ENCODE data around the gene CDKAL1.
"Not testable (repeated sequence)": the region's sequence is repeated elsewhere in the genome, so short reads cannot be mapped to it uniquely, and the experiment has no call there.

Gene CDKAL1

DNA sequence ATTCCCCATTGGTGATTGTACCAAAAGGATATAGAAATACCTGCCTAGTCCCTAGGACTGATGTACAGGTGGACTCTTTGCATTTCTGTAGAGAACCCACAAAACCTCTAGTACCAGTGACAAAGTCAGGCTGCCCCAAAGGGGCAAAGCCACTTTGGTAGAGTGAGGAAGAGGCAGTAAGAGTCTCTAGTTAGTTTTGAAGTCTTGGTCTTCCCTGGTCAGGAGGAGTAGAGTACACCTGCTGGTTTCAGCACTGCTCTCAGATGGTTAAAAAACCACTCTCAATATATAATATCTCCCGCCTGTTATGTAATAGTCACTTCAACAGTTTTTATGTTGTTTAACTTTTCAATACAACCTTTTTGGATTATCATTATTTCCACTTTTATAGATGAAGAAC lies 344.9 kb downstream of the CDKAL1 start:
- DNase-seq (ENCODE audit: low spot score) = no peak

DNA sequence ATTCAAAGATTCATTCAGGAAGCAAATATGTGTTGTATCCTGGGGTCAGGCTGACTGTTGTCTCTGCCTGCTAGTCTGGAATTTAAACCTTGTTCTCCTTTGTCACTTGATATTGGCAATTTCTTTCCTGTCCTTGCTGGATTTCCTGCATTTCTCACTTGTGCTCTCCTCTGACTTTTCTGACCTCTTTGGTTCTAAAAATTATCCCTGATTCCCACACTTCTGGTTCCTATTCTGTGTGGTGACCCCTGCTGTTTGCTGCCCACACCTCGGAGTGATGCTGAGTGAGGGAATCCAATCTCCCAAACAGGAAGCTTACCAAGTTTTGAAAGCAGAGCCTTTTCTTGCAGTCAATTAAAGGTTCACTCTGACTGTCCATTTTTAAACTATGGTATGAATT lies 345.3 kb downstream of the CDKAL1 start:
- DNase-seq (ENCODE audit: low spot score) = no peak

DNA sequence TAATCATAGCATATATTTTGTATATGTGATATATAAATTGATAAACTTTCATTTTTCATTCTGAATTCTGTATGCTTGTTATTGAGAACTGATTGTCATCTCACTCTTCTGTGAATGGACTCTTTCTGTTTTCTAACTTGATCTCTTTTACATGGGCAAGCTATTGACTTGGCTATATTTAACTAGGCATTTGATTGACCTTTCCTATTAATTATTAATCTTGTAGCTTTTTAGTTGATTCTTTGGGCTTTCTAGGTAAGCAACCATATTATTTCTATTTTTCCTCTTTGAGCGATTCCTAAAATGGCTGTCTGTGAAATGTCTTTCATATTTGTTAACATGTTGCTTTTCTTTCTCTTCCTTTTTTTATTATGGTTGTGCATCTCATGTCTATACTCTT lies 347.1 kb downstream of the CDKAL1 start:
- DNase-seq (ENCODE audit: low spot score) = no peak

DNA sequence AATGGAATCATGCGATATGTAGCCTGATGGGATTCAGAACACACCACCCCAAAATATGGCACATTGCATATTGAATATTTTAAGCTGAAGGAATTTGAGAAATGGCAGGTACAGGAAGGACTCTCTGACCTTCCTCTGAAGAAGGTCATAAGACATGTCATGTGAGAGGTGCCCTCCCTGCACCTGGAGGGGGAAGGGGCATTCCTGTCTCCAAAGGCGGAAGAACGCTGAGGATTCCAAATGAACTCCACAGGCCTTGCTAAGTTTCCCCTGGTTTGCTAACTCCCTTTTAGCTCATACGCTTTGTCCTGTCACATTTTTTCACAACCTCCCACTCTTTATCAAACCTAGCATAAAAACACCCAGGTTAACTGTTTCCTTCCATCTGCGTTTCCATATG lies 347.8 kb downstream of the CDKAL1 start:
- DNase-seq (ENCODE audit: low spot score) = no peak

DNA sequence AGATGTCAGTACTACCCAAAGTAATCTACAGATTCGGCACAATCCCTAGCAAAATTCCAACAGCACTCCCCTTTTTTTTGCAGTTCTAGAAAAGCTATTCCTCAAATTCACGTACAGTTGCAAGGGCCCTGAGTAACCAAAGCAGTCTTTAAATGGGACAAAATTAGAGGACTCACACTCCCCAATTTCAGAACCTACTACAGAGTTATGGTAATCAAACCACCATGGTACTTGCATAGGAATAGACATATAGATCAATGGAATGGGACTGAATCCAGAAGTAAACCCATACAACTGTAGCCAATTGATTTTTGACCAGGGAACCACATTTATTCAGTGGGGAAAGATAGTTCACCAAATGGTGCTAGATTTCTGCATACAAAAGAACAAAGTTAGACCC lies 350.8 kb downstream of the CDKAL1 start:
- DNase-seq (ENCODE audit: low spot score) = no peak

DNA sequence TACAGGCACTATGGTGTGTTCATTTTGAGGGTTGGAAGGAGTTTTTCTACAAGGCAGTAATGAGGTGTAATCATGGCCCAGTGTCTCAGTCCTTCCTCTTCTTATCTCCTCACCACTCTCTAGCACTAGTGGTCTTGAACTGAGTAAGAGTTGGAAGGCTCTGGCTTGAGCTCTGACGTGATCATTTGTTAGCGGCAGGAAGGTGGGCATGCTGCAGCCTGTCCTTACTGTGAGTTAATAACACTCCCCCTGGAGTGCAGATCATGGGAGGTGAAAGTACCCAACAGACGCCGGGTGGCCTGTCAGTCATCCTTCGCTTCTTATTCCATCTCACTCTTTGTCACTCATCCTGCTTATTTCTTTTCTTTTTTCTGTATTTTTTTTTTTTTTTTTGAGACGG lies 356.9 kb downstream of the CDKAL1 start:
- no peak for DNase-seq (ENCODE audit: low spot score)

DNA sequence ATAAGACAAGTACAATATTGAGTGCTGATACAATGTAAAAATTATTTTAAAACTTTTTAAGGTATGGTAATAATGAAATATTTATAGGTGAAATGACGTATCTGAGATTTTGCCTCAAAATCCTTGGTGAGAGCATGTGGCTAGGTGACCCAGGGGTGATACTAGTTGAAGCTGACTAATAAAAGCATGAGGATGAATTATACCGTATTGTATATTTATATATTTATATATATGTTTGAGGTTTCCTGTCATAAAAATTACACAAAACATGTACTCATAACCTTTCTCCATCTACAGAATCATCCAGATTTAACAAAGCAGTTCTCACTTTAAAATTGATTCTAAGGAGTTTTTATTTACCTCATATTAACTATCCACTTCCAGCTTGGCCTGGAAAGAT lies 358.1 kb downstream of the CDKAL1 start:
- no peak for DNase-seq (ENCODE audit: low spot score)

DNA sequence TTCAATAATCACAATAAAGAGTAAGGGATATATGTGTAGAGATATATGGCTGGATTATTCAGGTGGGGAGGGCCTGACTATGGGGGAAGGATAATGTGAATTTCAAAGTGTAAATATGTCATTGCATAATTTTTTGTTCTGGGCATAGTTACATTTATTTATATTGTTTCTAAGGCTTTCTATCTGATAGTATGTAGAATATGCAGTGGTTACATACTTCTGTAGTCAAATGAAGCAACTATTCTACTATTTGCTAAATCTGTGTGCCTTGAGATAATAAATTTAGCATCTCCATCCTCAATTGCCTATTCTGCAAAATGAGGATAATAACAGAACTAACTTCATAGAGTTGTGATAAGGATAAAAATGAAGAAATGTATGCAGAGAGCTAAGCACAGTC lies 359.2 kb downstream of the CDKAL1 start:
- DNase-seq (ENCODE audit: low spot score) = no peak

DNA sequence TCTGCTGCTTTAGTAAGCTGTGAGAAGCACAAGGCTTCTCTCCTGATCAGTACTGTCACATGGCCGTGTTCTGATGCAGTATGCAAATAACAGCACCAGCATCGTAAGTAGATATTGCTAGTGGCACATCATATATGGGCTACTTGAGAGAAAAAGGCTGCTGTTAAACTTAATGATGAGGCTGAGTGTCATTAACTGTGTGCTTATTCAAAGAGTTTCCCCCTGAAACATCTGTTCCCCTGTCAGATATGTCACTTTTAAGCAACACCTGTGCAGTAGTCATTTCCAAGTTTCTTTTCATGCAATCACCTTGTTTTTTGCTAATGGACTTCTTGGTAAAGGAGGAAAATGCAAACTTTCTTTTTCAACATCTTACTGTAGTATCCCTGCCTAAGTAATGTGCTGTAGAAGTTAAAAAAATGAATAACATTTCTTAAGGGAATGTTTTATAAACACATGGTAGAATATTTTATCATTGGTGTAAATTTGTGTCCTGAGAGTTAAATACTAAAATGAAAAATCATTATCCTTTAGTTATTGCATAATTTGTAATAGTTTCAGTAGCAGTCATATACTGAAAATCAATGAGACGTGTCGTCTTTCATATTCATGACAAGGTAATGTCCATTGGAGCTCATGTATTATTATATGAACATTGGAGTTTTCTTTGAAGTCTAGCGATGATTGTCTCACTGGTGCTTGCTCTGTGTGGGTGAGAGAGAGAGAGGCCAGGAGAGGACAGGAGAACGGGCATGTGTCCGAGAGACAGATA lies 366.3 kb downstream of the CDKAL1 start:
- DNase-seq (ENCODE audit: low spot score) = no peak

DNA sequence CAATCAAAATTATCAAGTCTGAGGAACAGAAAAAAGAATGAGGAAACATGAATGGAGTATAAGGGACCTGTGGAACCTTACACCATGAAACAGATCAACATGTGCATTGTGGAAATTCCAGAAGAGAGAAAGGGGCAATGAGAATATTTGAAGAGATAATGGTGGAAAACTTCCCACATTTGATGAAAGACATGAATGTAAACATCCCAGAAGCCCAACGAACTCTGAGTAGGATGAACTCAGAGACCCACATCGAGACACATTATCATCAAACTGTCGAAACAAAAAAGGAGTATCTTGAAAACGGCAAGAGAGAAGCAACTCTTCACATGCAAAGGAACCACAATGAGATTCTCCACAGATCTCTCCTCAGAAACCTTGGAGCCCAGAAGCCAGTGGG lies 371.1 kb downstream of the CDKAL1 start:
- no peak for DNase-seq (ENCODE audit: low spot score)

DNA sequence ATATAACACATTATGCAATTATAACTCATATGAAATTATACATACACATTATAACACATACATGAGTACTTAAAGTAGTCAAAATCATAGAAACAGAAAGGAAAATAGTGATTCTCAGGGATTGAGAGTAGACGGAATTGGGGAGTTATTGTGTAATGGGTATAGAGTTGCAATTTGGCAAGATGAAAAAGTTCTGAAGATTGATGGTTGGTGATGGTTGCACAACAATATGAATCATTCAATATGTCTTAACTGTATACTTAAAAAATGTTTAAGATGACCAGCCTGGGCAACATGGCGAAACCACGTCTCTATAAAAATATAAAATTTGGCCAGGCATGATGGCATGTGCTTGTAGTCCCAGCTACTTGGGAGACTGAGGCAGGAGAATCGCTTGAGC lies 372.7 kb downstream of the CDKAL1 start:
- no peak for DNase-seq (ENCODE audit: low spot score)

DNA sequence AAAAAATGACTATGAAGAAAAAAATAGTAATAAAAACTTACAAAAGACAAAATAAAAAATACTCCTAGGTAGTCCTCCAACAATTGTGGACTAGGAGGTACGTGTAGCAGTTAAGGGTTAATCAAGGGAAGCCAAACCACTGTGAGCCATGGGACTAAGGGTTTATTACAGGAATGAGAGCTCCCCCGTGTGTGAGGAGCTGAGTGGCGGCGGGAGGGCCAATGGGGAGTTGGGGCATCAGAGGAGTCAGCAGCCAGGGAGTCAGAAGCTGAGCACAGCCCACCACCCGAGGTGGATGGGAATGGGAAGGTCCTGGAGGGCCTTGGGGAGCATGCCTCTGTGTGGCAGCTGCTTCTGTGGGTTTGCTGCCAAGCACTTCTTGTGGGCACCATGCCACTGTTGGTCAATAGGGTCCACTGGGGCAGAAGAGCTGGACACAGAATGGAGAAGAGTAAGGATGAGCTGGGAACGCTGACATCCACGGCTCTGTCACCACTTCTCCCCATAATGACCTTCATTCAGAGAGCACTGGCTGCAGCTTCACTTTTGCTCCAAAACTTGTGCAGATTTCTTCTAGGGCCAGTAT lies 373.3 kb downstream of the CDKAL1 start:
- no peak for DNase-seq (ENCODE audit: low spot score)

DNA sequence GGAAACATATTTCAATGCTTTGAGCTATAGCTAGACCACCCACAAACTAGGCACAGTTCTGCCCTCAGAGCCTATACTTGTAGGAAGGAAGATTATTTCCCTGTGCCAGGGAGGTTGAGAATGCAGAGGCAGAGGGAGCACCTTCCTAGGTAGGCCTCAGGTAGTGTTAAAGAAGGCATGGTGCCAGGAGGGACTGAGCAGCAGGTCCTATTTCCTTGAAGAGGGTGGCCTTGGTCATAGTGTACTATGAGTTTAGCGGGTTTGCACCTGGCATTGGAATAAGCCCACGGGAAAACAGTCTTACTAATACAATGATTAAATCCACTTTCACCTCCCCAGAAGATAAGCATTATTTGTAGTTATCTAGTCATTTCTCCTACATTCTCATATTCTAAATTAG lies 375.4 kb downstream of the CDKAL1 start:
- DNase-seq (ENCODE audit: low spot score) = no peak

DNA sequence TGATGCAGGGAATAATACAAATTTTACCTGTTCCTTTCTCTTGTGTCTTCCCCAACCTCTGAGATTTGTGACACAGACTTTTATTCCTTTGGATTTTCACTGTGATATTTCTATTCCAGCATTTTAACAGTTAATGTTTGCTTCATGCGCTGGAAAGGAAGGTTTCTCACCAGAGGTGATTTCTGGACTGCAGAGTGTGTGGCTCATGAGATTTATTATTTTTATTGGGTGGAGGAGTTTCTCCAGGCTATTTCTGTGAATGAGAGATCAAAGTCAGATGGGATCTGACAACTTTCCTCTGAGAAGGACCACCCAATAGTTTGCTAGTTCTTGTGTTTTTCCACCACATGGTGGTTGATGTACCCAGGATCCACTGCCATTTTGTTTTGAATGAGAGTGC lies 377.5 kb downstream of the CDKAL1 start:
- DNase-seq (ENCODE audit: low spot score) = no peak

DNA sequence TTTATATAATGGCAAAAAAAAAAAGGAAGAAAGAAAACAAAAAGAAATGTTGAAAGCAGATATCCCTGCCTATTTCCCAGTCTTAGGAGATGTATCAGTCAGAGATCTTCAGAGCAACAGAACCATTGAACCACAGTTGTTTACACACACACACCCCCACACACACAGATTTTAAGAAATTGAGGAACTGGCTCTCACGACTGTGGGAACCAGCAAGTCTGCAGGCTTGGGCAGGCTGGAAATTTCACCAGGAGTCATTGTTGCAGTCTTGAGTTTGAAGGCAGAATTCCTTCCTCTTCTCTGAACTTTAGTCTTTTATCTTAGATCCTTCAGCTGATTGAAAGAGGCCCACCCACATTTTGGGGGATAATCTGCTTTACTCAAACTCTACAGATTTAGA lies 380.9 kb downstream of the CDKAL1 start:
- DNase-seq (ENCODE audit: low spot score) = no peak

DNA sequence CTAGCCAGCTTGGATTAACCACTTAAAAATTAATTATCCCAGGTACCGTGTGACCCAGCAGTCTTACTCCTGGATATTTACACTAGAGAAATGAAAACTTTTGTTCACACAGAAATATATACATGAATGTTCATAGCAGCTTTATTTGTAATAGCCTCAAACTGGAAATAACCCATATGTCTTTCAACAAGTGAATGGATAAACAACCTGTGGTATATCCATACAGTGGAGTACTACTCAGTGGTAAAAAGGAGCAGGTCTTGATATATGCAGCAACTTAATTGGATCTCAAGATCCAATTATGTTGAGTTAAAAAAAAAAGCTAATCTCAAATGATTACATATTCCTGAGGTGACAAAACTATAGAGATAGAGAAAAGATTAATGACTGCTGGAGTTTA lies 381.4 kb downstream of the CDKAL1 start:
- no peak for DNase-seq (ENCODE audit: low spot score)

DNA sequence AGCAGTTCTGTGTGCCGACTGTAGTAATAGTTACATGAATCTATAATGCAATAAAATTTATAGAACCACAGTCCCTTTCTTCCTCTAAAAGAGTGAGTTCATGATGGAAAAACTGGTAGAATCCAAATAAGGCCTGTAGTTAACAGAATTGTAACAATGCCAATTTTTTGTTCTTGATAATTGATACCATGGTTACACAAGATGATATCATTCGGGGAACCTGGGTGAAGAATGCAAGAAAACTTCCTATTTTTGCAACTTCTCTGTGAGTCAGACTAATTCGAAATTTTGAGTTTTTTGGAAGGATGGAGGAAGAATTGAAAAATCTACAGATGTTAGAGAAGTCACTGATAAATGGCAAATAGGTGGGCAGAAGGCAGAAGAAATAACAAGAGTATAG lies 381.8 kb downstream of the CDKAL1 start:
- no peak for DNase-seq (ENCODE audit: low spot score)

DNA sequence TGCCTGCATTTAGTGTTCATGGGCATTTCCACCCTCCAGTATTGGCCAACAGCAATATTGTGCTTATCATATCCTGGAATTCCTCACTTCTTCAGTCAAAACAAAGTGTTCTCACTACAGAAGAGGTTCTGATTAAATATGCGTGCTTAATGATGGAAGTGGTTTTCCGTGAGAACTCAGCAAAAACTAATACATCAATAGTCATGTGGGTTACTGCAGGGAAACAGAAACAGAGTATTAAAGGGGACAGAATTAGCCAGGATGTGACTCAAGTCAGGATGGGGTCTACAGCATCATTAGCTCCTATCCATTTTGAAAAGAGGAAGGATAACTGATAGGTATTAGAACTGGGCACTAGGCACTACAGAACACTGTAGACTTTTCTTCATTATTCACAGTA lies 384.6 kb downstream of the CDKAL1 start:
- DNase-seq (ENCODE audit: low spot score) = no peak

DNA sequence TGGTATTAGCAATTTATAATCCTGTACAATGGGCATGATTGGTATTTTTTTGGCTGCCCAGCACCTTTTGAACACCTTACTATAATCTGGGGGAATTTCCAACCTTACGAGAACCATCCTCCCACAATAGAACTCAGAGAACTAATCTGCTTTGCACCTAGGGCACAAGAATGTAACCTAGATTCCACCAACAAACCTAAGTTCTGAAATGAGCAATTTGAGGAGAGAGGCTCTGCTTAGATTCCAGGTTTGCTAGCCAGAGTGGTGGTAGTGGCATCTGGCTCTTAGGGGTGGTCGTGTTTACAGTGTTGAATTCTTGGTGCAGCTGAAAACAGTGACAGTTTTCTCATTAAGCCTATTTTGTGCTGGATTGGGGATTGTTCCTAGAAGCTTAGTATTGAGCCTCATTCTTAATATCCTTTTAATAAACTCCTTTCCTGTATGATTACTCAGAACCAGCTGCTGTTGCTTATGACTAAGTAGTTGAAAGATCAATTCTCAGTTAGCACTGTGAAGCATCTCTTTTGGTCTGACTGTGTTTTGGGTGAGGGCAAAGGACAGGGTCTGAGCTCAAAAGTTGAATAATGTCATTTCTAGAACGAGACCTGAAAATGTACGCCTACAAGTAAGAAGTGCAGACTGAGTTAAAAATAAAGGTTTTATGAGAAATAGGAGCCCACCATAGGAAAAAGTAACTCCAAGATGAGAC lies 385.6 kb downstream of the CDKAL1 start:
- no peak for DNase-seq (ENCODE audit: low spot score)

DNA sequence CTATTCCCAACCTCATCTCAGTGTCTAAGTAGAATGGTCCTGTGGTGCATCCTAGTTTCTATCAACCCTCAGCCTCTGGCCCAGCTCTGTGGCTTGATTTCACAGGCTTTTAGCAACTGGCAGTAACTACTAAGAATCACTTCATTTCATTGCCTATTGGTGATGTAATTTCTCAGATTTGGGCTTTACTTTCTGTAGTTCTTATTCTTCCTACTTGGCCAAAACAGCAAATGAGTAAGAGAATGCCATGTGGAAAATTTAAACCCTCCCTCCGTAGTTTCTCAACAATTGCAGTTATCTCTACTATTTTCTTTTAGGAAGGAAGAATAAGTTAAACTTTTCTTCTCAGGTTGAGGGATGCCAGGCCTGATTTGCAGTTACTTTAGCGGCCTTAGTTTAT lies 387.3 kb downstream of the CDKAL1 start:
- no peak for DNase-seq (ENCODE audit: low spot score)

DNA sequence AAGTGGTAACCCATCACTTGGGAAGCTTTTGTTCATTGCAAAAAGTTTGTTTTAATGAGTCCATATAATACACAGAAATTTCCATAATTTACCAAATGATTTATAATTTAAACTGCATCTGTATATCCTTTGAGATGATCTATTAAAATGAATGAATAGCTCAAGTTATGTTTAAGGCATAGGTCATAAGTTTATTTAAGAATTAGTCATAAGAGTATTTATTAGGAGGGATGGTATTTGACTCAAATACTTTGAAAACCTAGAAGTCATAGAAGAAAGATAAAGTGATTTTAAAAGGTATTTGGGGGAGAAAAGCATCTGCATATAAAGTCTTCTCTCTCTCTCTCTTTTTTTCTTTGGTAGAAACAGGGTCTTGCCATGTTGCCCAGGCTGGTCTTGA lies 388.5 kb downstream of the CDKAL1 start:
- no peak for DNase-seq (ENCODE audit: low spot score)

DNA sequence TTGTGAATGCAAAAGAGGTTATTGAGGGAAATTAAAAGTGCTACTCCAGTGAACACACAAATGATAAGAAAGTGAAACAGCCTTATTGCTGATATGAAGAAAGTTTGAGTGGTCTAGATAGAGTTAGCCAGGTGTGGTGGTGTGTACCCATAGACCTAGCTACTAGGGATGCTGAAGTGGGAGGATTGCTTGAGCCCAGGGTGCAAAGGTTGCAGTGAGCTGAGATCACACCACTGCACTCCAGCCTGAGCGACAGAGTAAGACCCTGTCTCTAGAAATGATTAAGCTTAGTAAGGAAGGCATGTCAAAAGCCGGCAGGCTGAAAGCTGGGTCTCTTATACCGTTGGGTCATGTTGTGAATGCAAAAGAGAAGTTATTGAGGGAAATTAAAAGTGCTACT lies 389.8 kb downstream of the CDKAL1 start:
- not testable (repeated sequence) for DNase-seq (ENCODE audit: low spot score)

DNA sequence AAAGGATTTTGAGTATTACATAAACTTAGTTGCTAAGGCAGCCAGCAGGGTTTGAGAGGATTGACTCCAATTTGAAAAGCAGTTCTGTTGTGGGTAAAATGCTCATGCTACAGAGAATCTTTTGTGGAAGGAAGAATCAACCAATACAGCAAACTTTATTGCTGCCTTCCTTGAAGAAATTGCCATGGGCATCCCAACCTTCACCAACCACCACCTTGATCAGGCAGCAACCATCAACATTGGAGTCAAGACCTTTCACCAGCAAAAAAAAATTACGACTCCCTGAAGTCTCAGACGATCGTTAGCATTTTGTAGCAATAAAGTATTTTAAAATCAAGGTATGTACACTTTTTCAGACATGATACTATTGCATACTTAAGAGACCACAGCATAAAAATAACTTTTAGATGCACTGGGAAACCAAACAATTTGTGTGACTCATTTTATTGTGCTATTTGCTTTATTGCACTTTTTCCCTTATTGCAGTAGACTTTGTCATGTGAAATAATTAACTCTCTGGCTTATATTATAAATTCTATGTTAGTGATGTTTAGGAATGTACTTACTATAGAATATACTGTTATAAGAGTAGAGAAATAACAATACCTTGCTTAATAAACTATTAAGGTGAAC lies 390.8 kb downstream of the CDKAL1 start:
- DNase-seq (ENCODE audit: low spot score) = no peak

All from hematopoietic multipotent progenitor cell treated with erythropoietin and hydrocortisone succinate and interleukin-3 and kit ligand, for 17 days (in vitro differentiated cells).